HepG2 (cell line): ENCODE measurements around the gene NFIC.

ENCODE experiments used
- CBFB ChIP-seq: sonication (generic); formaldehyde crosslinking; IDR thresholded peaks from 2 replicates; pipeline ENCODE4 v1.4.0; 2020; ENCODE audit warnings: missing genetic modification reagents
- DPF2 ChIP-seq: sonication (generic); formaldehyde crosslinking; IDR thresholded peaks from 2 replicates; pipeline ENCODE4 v1.4.0; 2020; ENCODE audit warnings: mild to moderate bottlenecking, low read depth, missing genetic modification reagents, borderline replicate concordance
- GABPB1 ChIP-seq: IDR thresholded peaks from 2 replicates; pipeline ENCODE4 v1.6.1; 2016; ENCODE audit warnings: mild to moderate bottlenecking, missing genetic modification reagents, moderate library complexity, missing compliant biosample characterization
- JUN ChIP-seq: sonication (generic); formaldehyde crosslinking; IDR thresholded peaks from 2 replicates; pipeline ENCODE4 v1.4.0; 2020; ENCODE audit warnings: mild to moderate bottlenecking, missing genetic modification reagents
- POLR2A ChIP-seq, 2 experiments: IDR thresholded peaks; 2 replicates each; pipeline ENCODE4 v1.6.1; 2011; ENCODE audit warnings: low read depth in 2 of 2, low read length in 2 of 2, mild to moderate bottlenecking in 1 of 2, moderate library complexity in 1 of 2; ENCODE audit not compliant: insufficient read depth in 1 of 2
- ZNF292 ChIP-seq: sonication (generic); formaldehyde crosslinking; IDR thresholded peaks from 2 replicates; pipeline ENCODE4 v1.8.1; 2022; ENCODE audit warnings: mild to moderate bottlenecking, low read depth, missing genetic modification reagents, borderline replicate concordance
- ZNF782 ChIP-seq: sonication (generic); formaldehyde crosslinking; IDR thresholded peaks from 2 replicates; pipeline ENCODE4 v1.4.0; 2020; ENCODE audit warnings: missing genetic modification reagents, mild to moderate bottlenecking, borderline replicate concordance
- TF ChIP-seq, protein P1 (sequence below): sonication (generic); formaldehyde crosslinking; IDR thresholded peaks from 2 replicates; pipeline ENCODE4 v1.5.0; 2020; ENCODE audit warnings: mild to moderate bottlenecking, missing genetic modification reagents

DNA sequence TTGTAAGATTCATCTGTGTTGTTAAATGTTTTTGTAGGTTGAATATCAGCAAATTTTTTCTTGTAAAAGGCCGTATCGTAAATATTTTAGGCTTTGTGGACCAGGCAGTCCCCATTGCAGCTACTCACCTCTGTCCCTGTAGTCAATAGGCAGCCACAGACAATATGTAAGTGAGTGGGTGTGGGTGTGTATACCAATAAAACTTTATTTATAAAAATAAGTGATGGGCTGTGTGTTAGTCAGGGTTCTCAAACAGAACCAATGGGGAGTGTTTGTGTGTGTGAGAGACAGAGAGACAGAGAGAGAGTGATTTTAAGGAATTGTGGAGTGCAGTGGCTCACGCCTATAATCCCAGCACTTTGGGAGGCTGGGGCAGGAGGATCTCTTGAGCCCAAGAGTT, 37.6 kb upstream of the NFIC start:
- TF ChIP-seq GABPB1 (CRISPR knock-in tag) (no peak), CBFB (CRISPR knock-in tag) (no peak), ZNF292 (no peak), ZNF782 (CRISPR knock-in tag) (no peak), DPF2 (no peak), POLR2A (IDR thresholded peaks at IDR 0.05; ENCODE audit: insufficient read depth in 1 of 2, low read depth in 2 of 2, low read length in 2 of 2) (no peak), JUN (CRISPR knock-in tag) (no peak)
- TF ChIP-seq, protein P1, sequence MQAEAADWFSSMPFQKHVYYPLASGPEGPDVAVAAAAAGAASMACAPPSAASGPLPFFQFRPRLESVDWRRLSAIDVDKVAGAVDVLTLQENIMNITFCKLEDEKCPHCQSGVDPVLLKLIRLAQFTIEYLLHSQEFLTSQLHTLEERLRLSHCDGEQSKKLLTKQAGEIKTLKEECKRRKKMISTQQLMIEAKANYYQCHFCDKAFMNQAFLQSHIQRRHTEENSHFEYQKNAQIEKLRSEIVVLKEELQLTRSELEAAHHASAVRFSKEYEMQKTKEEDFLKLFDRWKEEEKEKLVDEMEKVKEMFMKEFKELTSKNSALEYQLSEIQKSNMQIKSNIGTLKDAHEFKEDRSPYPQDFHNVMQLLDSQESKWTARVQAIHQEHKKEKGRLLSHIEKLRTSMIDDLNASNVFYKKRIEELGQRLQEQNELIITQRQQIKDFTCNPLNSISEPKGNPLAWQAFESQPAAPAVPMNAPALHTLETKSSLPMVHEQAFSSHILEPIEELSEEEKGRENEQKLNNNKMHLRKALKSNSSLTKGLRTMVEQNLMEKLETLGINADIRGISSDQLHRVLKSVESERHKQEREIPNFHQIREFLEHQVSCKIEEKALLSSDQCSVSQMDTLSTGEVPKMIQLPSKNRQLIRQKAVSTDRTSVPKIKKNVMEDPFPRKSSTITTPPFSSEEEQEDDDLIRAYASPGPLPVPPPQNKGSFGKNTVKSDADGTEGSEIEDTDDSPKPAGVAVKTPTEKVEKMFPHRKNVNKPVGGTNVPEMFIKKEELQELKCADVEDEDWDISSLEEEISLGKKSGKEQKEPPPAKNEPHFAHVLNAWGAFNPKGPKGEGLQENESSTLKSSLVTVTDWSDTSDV = no peak
